Ishikawa (cell line): ENCODE measurements around the gene SSTR5.

ENCODE experiments used
- CEBPB ChIP-seq: IDR thresholded peaks from 2 replicates; pipeline ENCODE4 v1.6.1; 2012
- CREB1 ChIP-seq: IDR thresholded peaks from 2 replicates; pipeline ENCODE4 v1.6.1; 2012; ENCODE audit warnings: low read depth
- EGR1 ChIP-seq: IDR thresholded peaks from 2 replicates; pipeline ENCODE4 v1.6.1; 2012
- EP300 ChIP-seq: IDR thresholded peaks from 2 replicates; pipeline ENCODE4 v1.6.1; 2012; ENCODE audit warnings: borderline replicate concordance
- FOXM1 ChIP-seq: IDR thresholded peaks from 2 replicates; pipeline ENCODE4 v1.6.1; 2012; ENCODE audit warnings: low read depth, borderline replicate concordance
- NFIC ChIP-seq: IDR thresholded peaks from 2 replicates; pipeline ENCODE4 v1.6.1; 2012
- RAD21 ChIP-seq: IDR thresholded peaks from 2 replicates; pipeline ENCODE4 v1.6.1; 2012; ENCODE audit warnings: low read depth
- TAF1 ChIP-seq: IDR thresholded peaks from 2 replicates; pipeline ENCODE4 v1.6.1; 2012; ENCODE audit warnings: low read depth, mild to moderate bottlenecking
- TCF12 ChIP-seq: IDR thresholded peaks from 2 replicates; pipeline ENCODE4 v1.6.1; 2012; ENCODE audit warnings: low read depth
- TEAD4 ChIP-seq: IDR thresholded peaks from 2 replicates; pipeline ENCODE4 v1.6.1; 2012
- YY1 ChIP-seq: IDR thresholded peaks from 2 replicates; pipeline ENCODE4 v1.6.1; 2012; ENCODE audit warnings: low read depth
- ZBTB7A ChIP-seq: IDR thresholded peaks from 2 replicates; pipeline ENCODE4 v1.6.1; 2012; ENCODE audit warnings: low read depth
- TF ChIP-seq, protein P1 (sequence below): IDR thresholded peaks from 2 replicates; pipeline ENCODE4 v1.6.1; 2012
- TF ChIP-seq, protein P2 (sequence below): IDR thresholded peaks from 2 replicates; pipeline ENCODE4 v1.6.1; 2012
- TF ChIP-seq, protein P3 (sequence below): IDR thresholded peaks from 2 replicates; pipeline ENCODE4 v1.6.1; 2012; ENCODE audit warnings: low read depth, mild to moderate bottlenecking

Gene SSTR5

DNA sequence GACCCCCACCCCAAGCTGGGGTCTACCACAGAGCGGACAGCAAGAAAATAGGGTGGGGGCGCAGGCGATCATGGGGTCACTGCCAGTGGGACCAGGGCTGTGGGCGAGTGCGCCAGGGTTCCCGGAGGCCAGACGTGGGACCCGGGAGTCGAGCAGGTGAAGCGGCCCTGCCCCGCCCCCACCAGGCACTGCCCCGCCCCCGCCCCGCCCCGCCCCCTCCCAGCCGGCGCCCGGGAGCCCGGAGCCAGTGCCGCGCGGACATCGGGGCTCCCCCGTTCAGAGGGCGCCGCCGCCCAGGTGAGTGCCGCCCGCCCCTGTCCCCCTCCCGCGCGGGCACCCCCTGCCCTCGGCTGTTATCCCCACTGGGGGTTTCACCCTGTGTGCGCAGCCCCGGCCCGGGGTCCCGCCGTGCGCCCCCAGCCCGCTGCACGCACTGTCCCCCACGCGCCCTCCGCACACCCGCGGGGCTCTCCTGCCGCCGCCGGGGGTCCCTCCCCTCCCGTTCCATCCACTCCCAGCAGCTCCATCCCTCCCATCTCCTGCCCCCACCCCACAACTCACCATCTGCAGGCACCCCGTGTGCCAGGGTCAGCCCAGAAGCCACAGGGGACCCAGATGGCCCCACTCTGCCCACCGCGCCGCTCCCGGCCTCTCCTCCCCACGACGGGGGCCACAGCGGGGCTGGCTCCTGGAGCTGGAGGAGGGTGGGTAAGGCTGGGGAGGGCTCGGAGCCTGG lies at the start of gene SSTR5:
SSTR5 (plus strand) TSS at position 222 of the 736 bp plus-strand sequence. CDS start 6,122 bp downstream, outside the sequence.
- TF ChIP-seq FOXM1 (no peak), YY1 (no peak), CEBPB (no peak), RAD21 (no peak), ZBTB7A (no peak)
- TF ChIP-seq, protein P1, sequence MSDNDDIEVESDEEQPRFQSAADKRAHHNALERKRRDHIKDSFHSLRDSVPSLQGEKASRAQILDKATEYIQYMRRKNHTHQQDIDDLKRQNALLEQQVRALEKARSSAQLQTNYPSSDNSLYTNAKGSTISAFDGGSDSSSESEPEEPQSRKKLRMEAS = no peak

DNA sequence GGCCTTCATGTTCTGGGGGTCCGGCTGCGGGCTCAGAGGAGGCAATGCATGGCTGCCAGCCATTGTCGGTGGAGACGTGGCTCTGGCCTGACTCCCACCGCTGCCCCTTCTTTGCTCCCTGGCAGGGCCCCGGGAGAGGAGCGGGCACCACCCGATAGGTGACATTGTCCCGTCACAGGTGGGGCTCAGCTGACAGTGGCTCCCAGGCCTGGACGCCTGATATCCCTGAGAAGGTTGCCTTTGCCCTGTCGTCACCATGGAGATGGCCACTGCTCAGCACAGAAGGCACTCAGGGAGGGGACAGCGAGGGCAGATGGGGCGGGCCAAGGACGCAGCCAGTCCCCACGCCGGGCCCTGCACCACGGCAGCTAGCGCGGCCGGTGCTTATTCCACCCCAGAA lies 48.4 kb upstream of the SSTR5 start:
- TF ChIP-seq RAD21 (no peak), FOXM1 (no peak), TEAD4 (no peak), ZBTB7A (no peak), CREB1 (no peak), YY1 (no peak), EGR1 (no peak), CEBPB (no peak), TAF1 (no peak), TCF12 (no peak), NFIC (no peak), EP300 (no peak)
- TF ChIP-seq, protein P1 = no peak
- TF ChIP-seq, protein P2, sequence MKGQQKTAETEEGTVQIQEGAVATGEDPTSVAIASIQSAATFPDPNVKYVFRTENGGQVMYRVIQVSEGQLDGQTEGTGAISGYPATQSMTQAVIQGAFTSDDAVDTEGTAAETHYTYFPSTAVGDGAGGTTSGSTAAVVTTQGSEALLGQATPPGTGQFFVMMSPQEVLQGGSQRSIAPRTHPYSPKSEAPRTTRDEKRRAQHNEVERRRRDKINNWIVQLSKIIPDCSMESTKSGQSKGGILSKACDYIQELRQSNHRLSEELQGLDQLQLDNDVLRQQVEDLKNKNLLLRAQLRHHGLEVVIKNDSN = no peak
- TF ChIP-seq, protein P3, sequence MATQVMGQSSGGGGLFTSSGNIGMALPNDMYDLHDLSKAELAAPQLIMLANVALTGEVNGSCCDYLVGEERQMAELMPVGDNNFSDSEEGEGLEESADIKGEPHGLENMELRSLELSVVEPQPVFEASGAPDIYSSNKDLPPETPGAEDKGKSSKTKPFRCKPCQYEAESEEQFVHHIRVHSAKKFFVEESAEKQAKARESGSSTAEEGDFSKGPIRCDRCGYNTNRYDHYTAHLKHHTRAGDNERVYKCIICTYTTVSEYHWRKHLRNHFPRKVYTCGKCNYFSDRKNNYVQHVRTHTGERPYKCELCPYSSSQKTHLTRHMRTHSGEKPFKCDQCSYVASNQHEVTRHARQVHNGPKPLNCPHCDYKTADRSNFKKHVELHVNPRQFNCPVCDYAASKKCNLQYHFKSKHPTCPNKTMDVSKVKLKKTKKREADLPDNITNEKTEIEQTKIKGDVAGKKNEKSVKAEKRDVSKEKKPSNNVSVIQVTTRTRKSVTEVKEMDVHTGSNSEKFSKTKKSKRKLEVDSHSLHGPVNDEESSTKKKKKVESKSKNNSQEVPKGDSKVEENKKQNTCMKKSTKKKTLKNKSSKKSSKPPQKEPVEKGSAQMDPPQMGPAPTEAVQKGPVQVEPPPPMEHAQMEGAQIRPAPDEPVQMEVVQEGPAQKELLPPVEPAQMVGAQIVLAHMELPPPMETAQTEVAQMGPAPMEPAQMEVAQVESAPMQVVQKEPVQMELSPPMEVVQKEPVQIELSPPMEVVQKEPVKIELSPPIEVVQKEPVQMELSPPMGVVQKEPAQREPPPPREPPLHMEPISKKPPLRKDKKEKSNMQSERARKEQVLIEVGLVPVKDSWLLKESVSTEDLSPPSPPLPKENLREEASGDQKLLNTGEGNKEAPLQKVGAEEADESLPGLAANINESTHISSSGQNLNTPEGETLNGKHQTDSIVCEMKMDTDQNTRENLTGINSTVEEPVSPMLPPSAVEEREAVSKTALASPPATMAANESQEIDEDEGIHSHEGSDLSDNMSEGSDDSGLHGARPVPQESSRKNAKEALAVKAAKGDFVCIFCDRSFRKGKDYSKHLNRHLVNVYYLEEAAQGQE = no peak

DNA sequence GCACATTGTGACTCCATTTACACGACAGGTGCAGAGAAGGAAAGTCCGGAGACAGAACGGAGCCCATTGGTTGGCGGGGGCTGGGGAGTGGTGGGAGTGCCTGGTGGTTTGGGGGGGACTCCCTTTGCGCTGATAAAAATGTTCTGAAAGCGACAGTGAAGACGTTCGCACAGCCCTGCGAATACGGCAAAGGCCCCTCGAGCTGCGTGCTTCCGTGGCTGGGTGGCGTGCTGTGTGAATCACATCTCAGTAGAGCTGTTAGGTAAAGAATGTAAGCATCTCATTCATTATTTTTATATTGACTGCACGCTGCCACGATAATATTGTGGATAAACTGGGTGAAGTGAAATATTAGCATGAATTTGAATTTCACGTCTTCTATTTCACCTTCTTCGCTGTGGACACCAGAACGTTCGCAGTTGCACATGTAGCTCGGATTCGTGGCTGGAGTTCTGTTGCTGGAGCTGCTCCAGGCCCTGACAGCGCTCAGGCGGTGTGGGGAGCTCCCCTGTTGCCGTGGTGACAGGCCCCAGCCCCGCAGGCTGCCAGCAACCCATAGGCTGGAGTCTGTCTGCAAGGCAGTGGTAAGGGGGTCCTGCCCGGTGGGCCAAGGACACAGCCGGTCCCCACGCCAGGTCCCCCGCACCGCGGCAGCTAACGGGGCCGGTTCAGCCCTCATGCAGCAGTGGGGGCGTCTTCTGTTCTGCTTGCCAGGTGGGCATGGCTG lies 46.3 kb upstream of the SSTR5 start:
- TF ChIP-seq TCF12 (no peak), NFIC (no peak), TEAD4 (no peak), RAD21 (no peak), CREB1 (no peak), YY1 (no peak), CEBPB (no peak), EP300 (no peak), EGR1 (no peak), FOXM1 (no peak)
- TF ChIP-seq, protein P3 = no peak
- TF ChIP-seq, protein P2 = no peak
- TF ChIP-seq, protein P1 = no peak

DNA sequence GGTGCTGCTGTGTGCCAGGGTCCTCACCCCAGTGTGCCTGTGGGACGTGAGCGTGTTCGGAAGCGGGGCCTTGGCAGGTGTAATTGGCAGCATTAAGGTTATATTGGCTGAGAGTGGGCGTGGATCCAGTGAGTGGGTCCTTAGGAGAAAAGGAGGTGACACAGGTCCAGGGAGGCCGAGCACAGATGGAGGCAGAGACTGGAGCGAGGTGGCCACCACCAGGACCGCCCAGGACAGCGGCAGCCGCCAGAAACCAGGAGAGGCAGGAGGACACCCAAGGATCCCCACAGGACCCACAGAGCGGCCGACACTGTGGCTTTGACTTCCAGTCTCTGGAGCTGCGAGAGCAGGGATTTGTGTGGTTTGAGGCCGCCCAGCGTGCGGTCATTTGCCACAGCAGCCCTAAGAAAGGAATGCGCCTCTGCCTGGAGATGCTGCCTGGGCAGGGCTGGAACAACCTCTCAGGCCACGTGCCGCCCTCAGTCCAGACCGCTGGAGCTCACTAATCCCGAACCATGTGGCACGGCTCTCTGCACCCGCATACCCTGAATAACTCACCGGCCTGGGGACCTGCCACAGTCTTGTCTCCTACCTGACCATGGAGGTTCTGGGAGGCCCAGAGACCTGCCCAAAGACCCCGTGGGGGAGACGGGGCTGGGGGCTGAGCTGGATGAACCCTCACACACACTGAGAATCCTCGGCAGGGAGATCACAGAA lies 45.6 kb upstream of the SSTR5 start:
- no peak for TF ChIP-seq EP300
- TF ChIP-seq, protein P1 = 0 out of 2 replicates have a peak, but pooled peaks have one; percentile 37
- TF ChIP-seq EGR1 = no peak
- no peak for TF ChIP-seq YY1
- TF ChIP-seq, protein P3 = no peak
- TF ChIP-seq, protein P2 = peak; percentile 63
